Suppressor macrophage treated with lipopolysaccharide for 1 hour (primary cell): Measurements from ENCODE around the gene CC2D2A.

Experiments
- DNase-seq, 3 donors: peaks; one replicate each; pipeline ENCODE4 v3.0.0-alpha.2; 2020 to 2022

The CC2D2A gene

GRCh38 chr4:15466596-15466995, 3.1 kb upstream of the CC2D2A start:
- no peak for DNase-seq

- DNase-seq: no peak
Observed at GRCh38 chr4:15470128-15470475, 420 bp downstream of the CC2D2A start.

- no peak for DNase-seq
Observed at GRCh38 chr4:15476396-15476795, 6.7 kb downstream of the CC2D2A start.

GRCh38 chr4:15478724-15479088, 9.0 kb downstream of the CC2D2A start:
- no peak for DNase-seq

GRCh38 chr4:15479089-15479912, 9.6 kb downstream of the CC2D2A start:
- DNase-seq: peak; percentile 52 to 62 (median 61)

GRCh38 chr4:15479913-15480185, 10.2 kb downstream of the CC2D2A start:
- DNase-seq: no peak

- no peak for DNase-seq
Observed at GRCh38 chr4:15481961-15482745, 12.5 kb downstream of the CC2D2A start.

GRCh38 chr4:15482842-15483241, 13.2 kb downstream of the CC2D2A start:
- DNase-seq: no peak

- DNase-seq: no peak
Observed at GRCh38 chr4:15488136-15488535, 18.5 kb downstream of the CC2D2A start.

- no peak for DNase-seq
Observed at GRCh38 chr4:15488658-15489470, 19.2 kb downstream of the CC2D2A start.

GRCh38 chr4:15489551-15489950, 19.9 kb downstream of the CC2D2A start:
- no peak for DNase-seq

GRCh38 chr4:15493411-15493810, 23.7 kb downstream of the CC2D2A start:
- DNase-seq: no peak

- peak; percentile 39 to 57 (median 45) for DNase-seq
Observed at GRCh38 chr4:15495621-15496020, 25.9 kb downstream of the CC2D2A start.

GRCh38 chr4:15498356-15498755, 28.7 kb downstream of the CC2D2A start:
- DNase-seq: no peak

GRCh38 chr4:15500701-15501100, 31.0 kb downstream of the CC2D2A start:
- DNase-seq: no peak

GRCh38 chr4:15501941-15502340, 32.3 kb downstream of the CC2D2A start:
- no peak for DNase-seq

- DNase-seq: no peak
Observed at GRCh38 chr4:15502384-15502783, 32.7 kb downstream of the CC2D2A start.

GRCh38 chr4:15504041-15504440, 34.4 kb downstream of the CC2D2A start:
- no peak for DNase-seq

- DNase-seq: no peak
Observed at GRCh38 chr4:15506464-15506863, 36.8 kb downstream of the CC2D2A start.

- no peak for DNase-seq
Observed at GRCh38 chr4:15507679-15508078, 38.0 kb downstream of the CC2D2A start.

- no peak for DNase-seq
Observed at GRCh38 chr4:15510961-15511360, 41.3 kb downstream of the CC2D2A start.

GRCh38 chr4:15513545-15513944, 43.9 kb downstream of the CC2D2A start:
- DNase-seq: no peak

- no peak for DNase-seq
Observed at GRCh38 chr4:15515106-15515505, 45.4 kb downstream of the CC2D2A start.

- DNase-seq: no peak
Observed at GRCh38 chr4:15516494-15516893, 46.8 kb downstream of the CC2D2A start.
